Activated T-helper 2 cell treated with anti-CD3 and anti-CD28 coated beads, Interferon-gamma antibody, Interleukin-2, Interleukin-4, amounts not matched to agents 10 μg/mL and 5 μg/mL and 100 μg/mL, durations not matched to agents 14 hours and 24 hours and 36 hours (primary cell): Measurements from ENCODE around the gene CDC14A. TPM values are rescaled to one million over a fixed set of nuclear protein-coding genes. Genes with fewer than 3 reads are reported as not detected.

Experiments
- DNase-seq: peaks from one replicate; pipeline ENCODE4 v3.0.0; 2021; ENCODE audit warnings: low spot score
- H3K27ac Mint-ChIP-seq: one replicate; pipeline ENCODE4 v1.8.0; 2021; ENCODE audit warnings: mixed read lengths
- H3K27me3 Mint-ChIP-seq: one replicate; pipeline ENCODE4 v1.8.0; 2021; ENCODE audit warnings: low read depth, mixed read lengths
- H3K36me3 Mint-ChIP-seq: one replicate; pipeline ENCODE4 v1.8.0; 2021; ENCODE audit warnings: low read depth, mixed read lengths
- H3K4me1 Mint-ChIP-seq: one replicate; pipeline ENCODE4 v1.8.0; 2021; ENCODE audit warnings: low read depth, mixed read lengths
- H3K4me3 Mint-ChIP-seq: one replicate; pipeline ENCODE4 v1.8.0; 2021; ENCODE audit warnings: low read depth, mild to moderate bottlenecking, moderate library complexity, mixed read lengths
- H3K9me3 Mint-ChIP-seq: one replicate; pipeline ENCODE4 v1.8.0; 2021; ENCODE audit warnings: mixed read lengths
- intact Hi-C: fragments of 100-400 bp; cut with micrococcal nuclease; formaldehyde crosslinking; loops from one replicate; pipeline ENCODE4 v1.15.1; 2023
- total RNA-seq: library from RNA; stranded (reverse); gene quantifications from 2 replicates; pipeline ENCODE4 v1.2.3, GENCODE V29; 2022

The CDC14A gene
- total RNA-seq, 1 donor from 2014 or later = 10.3 TPM

- no peak for DNase-seq
- H3K4me1 Mint-ChIP-seq = no peaks in the 10 kb centered on the region
- no peaks in the 10 kb centered on the region for H3K9me3 Mint-ChIP-seq
- H3K27me3 Mint-ChIP-seq = no peaks in the 10 kb centered on the region
- no peak overlapping the region for H3K27ac Mint-ChIP-seq
- intact Hi-C loops = no loop called here
- peaks cover 35% of the 10 kb centered on the region for H3K36me3 Mint-ChIP-seq
- no peak overlapping the region for H3K4me3 Mint-ChIP-seq
Observed at GRCh38 chr1:100499194-100499811, 147.0 kb downstream of the CDC14A start.

- no peak overlapping the region for H3K27ac Mint-ChIP-seq
- H3K36me3 Mint-ChIP-seq = peaks cover 33% of the 10 kb centered on the region
- H3K4me3 Mint-ChIP-seq = no peak overlapping the region
- H3K4me1 Mint-ChIP-seq = no peaks in the 10 kb centered on the region
- no peaks in the 10 kb centered on the region for H3K27me3 Mint-ChIP-seq
- H3K9me3 Mint-ChIP-seq = no peaks in the 10 kb centered on the region
- intact Hi-C loops = no loop called here
- no peak for DNase-seq
Observed at GRCh38 chr1:100502052-100502792, 149.9 kb downstream of the CDC14A start.

GRCh38 chr1:100506217-100506616 lies 153.9 kb downstream of the CDC14A start:
- no peak overlapping the region for H3K4me3 Mint-ChIP-seq
- H3K36me3 Mint-ChIP-seq = peaks cover 19% of the 10 kb centered on the region
- no peak overlapping the region for H3K27ac Mint-ChIP-seq
- intact Hi-C loops = no loop called here
- no peak for DNase-seq
- H3K27me3 Mint-ChIP-seq = no peaks in the 10 kb centered on the region
- no peaks in the 10 kb centered on the region for H3K9me3 Mint-ChIP-seq
- no peaks in the 10 kb centered on the region for H3K4me1 Mint-ChIP-seq

- no peak overlapping the region for H3K4me3 Mint-ChIP-seq
- H3K27ac Mint-ChIP-seq = no peak overlapping the region
- H3K27me3 Mint-ChIP-seq = no peaks in the 10 kb centered on the region
- peaks cover 15% of the 10 kb centered on the region for H3K36me3 Mint-ChIP-seq
- no peak for DNase-seq
- H3K4me1 Mint-ChIP-seq = no peaks in the 10 kb centered on the region
- no peaks in the 10 kb centered on the region for H3K9me3 Mint-ChIP-seq
- intact Hi-C loops = no loop called here
Observed at GRCh38 chr1:100510451-100510850, 158.1 kb downstream of the CDC14A start.

- no peaks in the 10 kb centered on the region for H3K27me3 Mint-ChIP-seq
- H3K36me3 Mint-ChIP-seq = peaks cover 12% of the 10 kb centered on the region
- DNase-seq = no peak
- H3K27ac Mint-ChIP-seq = no peak overlapping the region
- no peaks in the 10 kb centered on the region for H3K4me1 Mint-ChIP-seq
- H3K9me3 Mint-ChIP-seq = no peaks in the 10 kb centered on the region
- H3K4me3 Mint-ChIP-seq = no peak overlapping the region
- intact Hi-C loops = no loop called here
Observed at GRCh38 chr1:100511058-100511457, 158.8 kb downstream of the CDC14A start.

GRCh38 chr1:100511773-100512172 lies 159.5 kb downstream of the CDC14A start:
- no peak overlapping the region for H3K27ac Mint-ChIP-seq
- no peaks in the 10 kb centered on the region for H3K4me1 Mint-ChIP-seq
- no peak overlapping the region for H3K4me3 Mint-ChIP-seq
- H3K36me3 Mint-ChIP-seq = peaks cover 12% of the 10 kb centered on the region
- no peak for DNase-seq
- intact Hi-C loops = no loop called here
- H3K9me3 Mint-ChIP-seq = no peaks in the 10 kb centered on the region
- no peaks in the 10 kb centered on the region for H3K27me3 Mint-ChIP-seq

GRCh38 chr1:100512803-100513352 lies 160.6 kb downstream of the CDC14A start:
- H3K36me3 Mint-ChIP-seq = peaks cover 12% of the 10 kb centered on the region
- no peak for DNase-seq
- H3K9me3 Mint-ChIP-seq = no peaks in the 10 kb centered on the region
- H3K4me1 Mint-ChIP-seq = no peaks in the 10 kb centered on the region
- intact Hi-C loops = no loop called here
- no peak overlapping the region for H3K4me3 Mint-ChIP-seq
- H3K27ac Mint-ChIP-seq = no peak overlapping the region
- H3K27me3 Mint-ChIP-seq = no peaks in the 10 kb centered on the region

GRCh38 chr1:100516857-100517256 lies 164.6 kb downstream of the CDC14A start:
- no peaks in the 10 kb centered on the region for H3K4me1 Mint-ChIP-seq
- no peak overlapping the region for H3K4me3 Mint-ChIP-seq
- no peaks in the 10 kb centered on the region for H3K27me3 Mint-ChIP-seq
- H3K27ac Mint-ChIP-seq = no peak overlapping the region
- peaks cover 7% of the 10 kb centered on the region for H3K36me3 Mint-ChIP-seq
- no peaks in the 10 kb centered on the region for H3K9me3 Mint-ChIP-seq
- intact Hi-C loops = no loop called here
- DNase-seq = no peak

GRCh38 chr1:100517515-100517914 lies 165.2 kb downstream of the CDC14A start:
- Mint-ChIP-seq H3K27me3 (no peaks in the 10 kb centered on the region), H3K27ac (no peak overlapping the region), H3K4me1 (no peaks in the 10 kb centered on the region), H3K4me3 (no peak overlapping the region), H3K9me3 (no peaks in the 10 kb centered on the region), H3K36me3 (peaks cover 7% of the 10 kb centered on the region)
- intact Hi-C loops = no loop called here
- DNase-seq = no peak

GRCh38 chr1:100518023-100518422 lies 165.7 kb downstream of the CDC14A start:
- no peaks in the 10 kb centered on the region for H3K9me3 Mint-ChIP-seq
- H3K4me1 Mint-ChIP-seq = no peaks in the 10 kb centered on the region
- no peak for DNase-seq
- intact Hi-C loops = no loop called here
- no peaks in the 10 kb centered on the region for H3K27me3 Mint-ChIP-seq
- H3K4me3 Mint-ChIP-seq = no peak overlapping the region
- H3K36me3 Mint-ChIP-seq = peaks cover 7% of the 10 kb centered on the region
- H3K27ac Mint-ChIP-seq = no peak overlapping the region

GRCh38 chr1:100523038-100523652 lies 170.8 kb downstream of the CDC14A start:
- no peak overlapping the region for H3K27ac Mint-ChIP-seq
- H3K36me3 Mint-ChIP-seq = no peaks in the 10 kb centered on the region
- intact Hi-C loops = no loop called here
- no peaks in the 10 kb centered on the region for H3K9me3 Mint-ChIP-seq
- H3K27me3 Mint-ChIP-seq = peaks cover 4% of the 10 kb centered on the region
- H3K4me1 Mint-ChIP-seq = no peaks in the 10 kb centered on the region
- DNase-seq = no peak
- no peak overlapping the region for H3K4me3 Mint-ChIP-seq

- no peaks in the 10 kb centered on the region for H3K9me3 Mint-ChIP-seq
- no peak overlapping the region for H3K4me3 Mint-ChIP-seq
- no peaks in the 10 kb centered on the region for H3K36me3 Mint-ChIP-seq
- no peak for DNase-seq
- intact Hi-C loops = no loop called here
- no peak overlapping the region for H3K27ac Mint-ChIP-seq
- H3K27me3 Mint-ChIP-seq = peaks cover 7% of the 10 kb centered on the region
- H3K4me1 Mint-ChIP-seq = no peaks in the 10 kb centered on the region
Observed at GRCh38 chr1:100524355-100524754, 172.0 kb downstream of the CDC14A start.

- Mint-ChIP-seq H3K9me3 (no peaks in the 10 kb centered on the region), H3K36me3 (no peaks in the 10 kb centered on the region), H3K4me3 (no peak overlapping the region), H3K4me1 (peaks cover 13% of the 10 kb centered on the region), H3K27me3 (peaks cover 7% of the 10 kb centered on the region), H3K27ac (no peak overlapping the region)
- DNase-seq = no peak
- intact Hi-C loops = no loop called here
Observed at GRCh38 chr1:100526894-100527293, 174.6 kb downstream of the CDC14A start.
